IPS DF 4.7 (cell line): ENCODE data around the gene ST14.

Source experiments
- DNase-seq: peaks from one replicate; pipeline ENCODE4 v3.0.0-alpha.2; 2013; ENCODE audit warnings: low spot score; ENCODE audit errors: extremely low read depth

The ST14 gene

GRCh38 chr11:130133716-130134115 is 25.9 kb upstream of the ST14 start:
- no peak for DNase-seq

GRCh38 chr11:130136107-130136506 is 23.5 kb upstream of the ST14 start:
- DNase-seq: no peak

GRCh38 chr11:130137999-130138398 is 21.6 kb upstream of the ST14 start:
- no peak for DNase-seq

- no peak for DNase-seq
These were observed 20.2 kb upstream of the ST14 start for GRCh38 chr11:130139401-130139800.

- no peak for DNase-seq
These were observed 17.8 kb upstream of the ST14 start for GRCh38 chr11:130141561-130142341.

- DNase-seq: no peak
These were observed 15.4 kb upstream of the ST14 start for GRCh38 chr11:130144141-130144540.

GRCh38 chr11:130144861-130145281 is 14.7 kb upstream of the ST14 start:
- DNase-seq: no peak

GRCh38 chr11:130145311-130145812 is 14.2 kb upstream of the ST14 start:
- DNase-seq: no peak

GRCh38 chr11:130145975-130146776 is 13.4 kb upstream of the ST14 start:
- DNase-seq: peak; percentile 80

GRCh38 chr11:130146796-130147195 is 12.8 kb upstream of the ST14 start:
- no peak for DNase-seq

- no peak for DNase-seq
These were observed 10.7 kb upstream of the ST14 start for GRCh38 chr11:130148796-130149326.

GRCh38 chr11:130150790-130151189 is 8.8 kb upstream of the ST14 start:
- DNase-seq: no peak

GRCh38 chr11:130151196-130151595 is 8.4 kb upstream of the ST14 start:
- DNase-seq: no peak

GRCh38 chr11:130156108-130157022 is 3.2 kb upstream of the ST14 start:
- no peak for DNase-seq

GRCh38 chr11:130157101-130157500 is 2.5 kb upstream of the ST14 start:
- no peak for DNase-seq

- no peak for DNase-seq
These were observed 1.7 kb upstream of the ST14 start for GRCh38 chr11:130157840-130158239.

- no peak for DNase-seq
These were observed 443 bp upstream of the ST14 start for GRCh38 chr11:130159139-130159538.

- DNase-seq: no peak
These were observed 1.0 kb downstream of the ST14 start for GRCh38 chr11:130160498-130161155.

- no peak for DNase-seq
These were observed 2.0 kb downstream of the ST14 start for GRCh38 chr11:130161441-130162145.

GRCh38 chr11:130162733-130163132 is 3.2 kb downstream of the ST14 start:
- DNase-seq: no peak
